GM21825 (cell line): ENCODE data around the gene SERGEF.

Source experiments
- ATAC-seq: cut with Tn5 transposase; IDR thresholded peaks from one replicate; pipeline ENCODE4 v1.9.1; 2021; ENCODE audit warnings: mild to moderate bottlenecking, moderate library complexity; ENCODE audit not compliant: unreplicated experiment

The SERGEF gene

DNA sequence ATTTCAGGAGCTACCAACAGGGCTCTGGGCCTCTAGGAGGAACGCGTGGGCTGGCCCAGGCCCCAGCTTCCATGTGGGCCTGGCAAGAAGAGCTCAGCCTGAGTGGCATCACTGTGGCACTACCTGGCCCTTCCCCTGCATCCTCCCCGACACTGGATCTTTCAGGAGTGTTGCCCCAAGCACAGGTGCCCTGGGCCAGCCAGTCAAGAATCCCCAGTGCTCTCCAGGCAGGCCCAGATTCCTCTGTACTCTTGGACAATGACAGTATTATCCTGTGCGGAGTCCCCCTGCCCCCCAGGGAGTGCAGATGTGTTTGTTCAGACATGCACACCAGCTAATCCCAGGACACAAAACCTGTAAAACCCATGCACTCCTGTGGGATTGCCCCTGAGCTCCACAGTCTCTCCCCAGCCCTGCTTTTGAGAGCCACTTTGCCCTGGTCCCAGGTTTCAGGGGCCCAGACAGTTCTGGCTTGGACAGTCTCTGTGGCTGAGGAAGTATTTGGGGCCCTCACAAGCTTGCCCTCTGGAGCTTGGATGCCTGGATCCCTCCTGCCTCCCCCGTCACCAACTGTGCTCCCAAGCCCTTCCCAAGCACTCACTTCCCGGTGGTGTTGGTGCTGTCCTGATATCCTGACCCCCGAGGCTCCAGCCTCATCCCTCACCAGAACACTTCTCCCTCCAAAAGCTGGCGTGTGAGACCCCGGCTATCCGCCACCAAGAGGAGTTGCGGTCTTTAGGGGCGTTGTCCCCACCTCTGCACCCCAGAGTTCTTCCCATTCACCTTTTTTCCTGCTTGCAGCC lies 238.4 kb downstream of the SERGEF start:
- ATAC-seq = no peak

GRCh38 chr11:17773674-17774073 lies 239.2 kb downstream of the SERGEF start:
- ATAC-seq = no peak

- no peak for ATAC-seq
These were observed 239.9 kb downstream of the SERGEF start for GRCh38 chr11:17772704-17773600.

GRCh38 chr11:17771841-17772401 lies 240.9 kb downstream of the SERGEF start:
- no peak for ATAC-seq

DNA sequence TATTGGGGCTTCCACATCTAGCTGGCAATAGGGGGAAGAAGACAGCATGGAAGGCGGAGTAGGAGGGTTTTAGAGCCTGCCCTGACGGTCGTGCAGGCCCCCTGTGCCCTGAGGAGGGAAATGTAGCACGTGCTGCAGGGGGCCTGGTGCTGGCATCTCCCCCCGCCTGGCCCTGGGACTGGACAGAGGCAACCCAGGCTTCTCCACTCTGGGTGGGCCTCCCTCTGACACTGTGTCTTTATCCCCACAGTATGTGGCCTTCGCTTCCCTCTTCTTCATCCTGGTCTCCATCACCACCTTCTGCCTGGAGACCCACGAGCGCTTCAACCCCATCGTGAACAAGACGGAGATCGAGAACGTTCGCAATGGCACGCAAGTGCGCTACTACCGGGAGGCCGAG lies 241.4 kb downstream of the SERGEF start:
- ATAC-seq = no peak

- no peak for ATAC-seq
These were observed 241.9 kb downstream of the SERGEF start for GRCh38 chr11:17770917-17771316.

DNA sequence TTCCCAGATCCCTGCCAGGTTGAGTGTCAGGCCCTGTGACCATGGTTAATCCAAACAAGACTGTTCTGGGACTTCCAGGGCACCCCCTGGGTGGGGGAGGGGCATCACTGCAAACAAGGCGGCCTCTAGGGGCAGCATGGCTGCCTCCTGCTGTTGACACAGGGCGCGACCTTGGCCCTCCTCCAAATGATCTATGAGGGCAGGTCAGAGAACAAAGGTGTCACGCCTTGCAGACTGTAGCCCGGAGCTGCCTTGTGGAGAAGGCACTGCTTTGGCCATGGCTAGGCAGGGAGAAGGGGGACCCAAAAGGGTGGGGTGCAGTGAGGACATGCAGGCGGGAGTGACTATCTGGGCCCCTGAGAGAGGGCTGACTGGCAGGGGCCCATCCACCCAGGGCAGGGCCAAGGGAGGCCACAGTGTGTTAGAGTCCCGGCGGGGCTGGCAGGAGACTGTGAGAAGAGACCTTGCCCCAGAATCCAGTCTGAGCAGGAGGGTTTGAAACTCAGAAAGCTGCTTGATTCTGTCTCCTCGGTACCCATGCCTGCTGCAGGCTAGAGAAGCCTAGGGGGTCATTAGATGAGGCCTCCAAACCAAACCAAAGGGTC lies 242.7 kb downstream of the SERGEF start:
- no peak for ATAC-seq

DNA sequence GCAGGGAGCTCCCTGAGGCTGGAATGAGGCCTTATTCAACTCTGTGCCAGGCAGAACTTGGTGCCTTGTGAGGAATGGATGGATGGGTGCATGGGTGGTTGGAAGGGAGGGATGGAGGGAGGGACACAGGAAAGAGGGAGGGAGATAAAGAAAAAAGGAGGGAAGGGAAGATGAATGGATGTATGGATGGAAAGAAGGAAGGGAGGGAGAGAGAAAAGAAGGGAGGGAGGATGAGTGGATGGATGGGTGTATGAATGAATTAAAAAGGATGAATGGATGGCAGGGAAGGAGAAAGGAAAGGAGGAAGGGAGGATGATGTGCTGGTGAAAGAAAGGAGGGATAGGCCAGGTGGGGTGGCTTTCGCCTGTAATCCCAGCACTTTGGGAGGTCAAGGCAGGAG lies 243.6 kb downstream of the SERGEF start:
- no peak for ATAC-seq

DNA sequence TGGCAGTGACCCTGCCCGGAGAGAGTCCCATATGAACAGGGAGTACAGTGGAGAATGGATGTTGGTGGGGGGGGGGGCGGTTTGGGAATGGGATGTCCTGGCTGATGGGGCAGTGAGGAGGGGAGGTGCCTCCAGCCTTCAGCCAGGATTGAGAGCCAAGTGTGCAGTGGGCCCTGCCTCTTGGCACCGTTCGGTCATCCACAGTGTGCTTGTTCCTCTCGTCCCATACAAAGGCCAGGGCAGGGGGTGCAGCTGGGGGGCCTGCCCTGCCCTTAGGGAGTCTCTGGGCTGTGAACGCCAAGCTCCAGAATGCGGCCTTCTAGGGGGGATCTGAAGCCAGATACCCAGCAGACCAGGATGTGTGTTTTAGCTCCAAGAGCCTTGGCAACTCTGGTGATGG lies 244.3 kb downstream of the SERGEF start:
- no peak for ATAC-seq

- no peak for ATAC-seq
These were observed 244.9 kb downstream of the SERGEF start for GRCh38 chr11:17767914-17768313.

DNA sequence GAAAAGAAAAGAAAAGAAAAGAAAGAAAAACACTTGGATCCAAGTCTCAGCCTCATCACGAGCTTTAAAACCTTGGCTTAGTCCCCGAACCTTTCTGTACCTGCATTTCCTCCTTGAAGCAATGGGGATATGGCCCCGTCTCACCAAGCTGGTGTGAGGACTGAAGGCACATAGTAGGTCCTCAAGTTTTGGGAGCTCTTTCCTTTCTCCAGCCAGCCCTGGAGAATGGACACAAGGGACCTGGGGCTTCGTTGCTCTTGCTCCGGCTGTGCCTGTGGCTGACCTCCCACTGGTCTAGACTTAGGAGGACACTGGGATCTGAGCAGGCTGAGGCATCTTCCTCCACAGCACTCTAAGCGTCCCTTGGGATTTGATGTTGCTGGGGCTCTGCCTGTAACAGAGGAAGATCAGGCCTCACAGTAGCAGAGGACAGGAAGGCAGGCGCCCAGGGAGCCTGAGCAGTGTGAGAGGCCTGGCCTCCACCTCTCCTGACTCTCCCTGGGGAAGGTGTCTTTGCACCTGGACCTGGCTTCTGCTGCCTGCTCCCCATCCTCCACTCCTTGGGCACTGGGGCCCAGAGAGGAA lies 245.5 kb downstream of the SERGEF start:
- ATAC-seq = no peak

DNA sequence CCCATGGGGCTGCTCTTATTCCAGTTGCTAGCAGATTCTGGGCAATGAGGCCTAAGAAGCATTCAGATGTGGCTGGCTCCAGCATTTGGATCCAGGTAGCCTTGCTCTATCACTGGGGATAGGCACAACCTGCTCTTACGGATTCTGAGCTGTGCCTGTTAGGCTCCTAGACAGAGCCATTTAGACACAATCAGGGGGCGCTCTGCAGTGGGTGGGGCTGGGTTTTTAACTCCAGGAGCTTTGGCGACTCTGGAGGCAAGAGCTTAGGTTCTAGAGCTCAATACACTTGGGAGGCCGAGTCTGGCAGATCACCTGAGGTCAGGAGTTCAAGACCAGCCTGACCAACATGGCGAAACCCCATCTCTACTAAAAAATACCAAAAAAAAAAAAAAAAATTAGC lies 246.3 kb downstream of the SERGEF start:
- no peak for ATAC-seq

- no peak for ATAC-seq
These were observed 246.8 kb downstream of the SERGEF start for GRCh38 chr11:17766073-17766359.

- ATAC-seq = no peak
These were observed 247.3 kb downstream of the SERGEF start for GRCh38 chr11:17765356-17766072.

GRCh38 chr11:17764446-17765218 lies 248.2 kb downstream of the SERGEF start:
- ATAC-seq = no peak

- no peak for ATAC-seq
These were observed 249.1 kb downstream of the SERGEF start for GRCh38 chr11:17763703-17764102.

DNA sequence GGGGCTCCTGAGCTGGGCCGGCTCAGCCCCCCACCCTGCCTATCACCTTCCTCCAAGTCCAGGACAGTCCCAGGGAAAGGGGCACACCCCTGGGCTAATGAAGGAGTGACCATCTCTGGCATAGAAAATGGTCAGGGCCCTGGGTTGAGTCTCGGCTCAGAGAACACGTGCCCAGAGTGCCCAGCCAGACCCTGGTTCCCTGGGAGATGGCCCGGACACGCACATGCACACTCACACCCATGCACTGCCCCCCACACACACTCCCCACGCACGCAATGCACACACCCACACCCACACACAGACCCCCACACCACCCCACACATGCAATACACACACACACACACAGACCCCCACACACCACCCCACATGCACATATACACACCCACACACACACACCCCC lies 249.6 kb downstream of the SERGEF start:
- ATAC-seq = no peak

GRCh38 chr11:17762309-17762974 lies 250.4 kb downstream of the SERGEF start:
- no peak for ATAC-seq
